H1 (cell line): ENCODE data around the gene PPP3CB. TPM values are rescaled to one million over a fixed set of nuclear protein-coding genes. Genes with fewer than 3 reads are reported as not detected.

Experiments used
- CTCF ChIA-PET: fragments of 300-600 bp; sonication (Branson Sonifier 250); formaldehyde crosslinking; loops from one replicate; lab custom pipeline; 2021; ENCODE audit not compliant: partially characterized antibody; lab: Charles Lee
- POLR2A ChIA-PET: fragments of 300-600 bp; sonication (Branson Sonifier 250); formaldehyde crosslinking; loops from one replicate; lab custom pipeline; 2021; ENCODE audit warnings: inconsistent platforms; ENCODE audit not compliant: partially characterized antibody; lab: Charles Lee
- DNase-seq, 2 experiments: peaks; one replicate each; pipeline versions ENCODE4 v3.0.0 to v3.0.0-alpha.2; 2010 to 2022; ENCODE audit warnings: low spot score in 2 of 2, low read depth in 1 of 2, mixed read lengths in 1 of 2
- FAIRE-seq: peaks from 2 replicates; lab custom pipeline; 2011; peaks lifted over from hg19 to GRCh38; lab: Jason Lieb, UNC
- H2AFZ ChIP-seq: 2 replicates; pipeline ENCODE4 v1.8.1; 2012; ENCODE audit warnings: low read length, inconsistent platforms
- H2AK5ac ChIP-seq: 2 replicates; pipeline ENCODE4 v1.6.1; 2013; ENCODE audit warnings: low read depth, low read length
- H2BK120ac ChIP-seq: replicated peaks from 2 replicates; pipeline ENCODE3; 2013; ENCODE audit warnings: low read depth, low read length, inconsistent platforms
- H2BK12ac ChIP-seq: 2 replicates; pipeline ENCODE4 v1.6.1; 2013; ENCODE audit warnings: low read depth, low read length
- H2BK15ac ChIP-seq: 2 replicates; pipeline ENCODE4 v1.6.1; 2013; ENCODE audit warnings: low read length
- H2BK20ac ChIP-seq: 2 replicates; pipeline ENCODE4 v1.6.1; 2013; ENCODE audit warnings: low read length
- H2BK5ac ChIP-seq: 2 replicates; pipeline ENCODE4 v1.6.1; 2013; ENCODE audit warnings: low read depth, low read length
- H3K14ac ChIP-seq: 2 replicates; pipeline ENCODE4 v1.6.1; 2013; ENCODE audit warnings: inconsistent platforms; ENCODE audit not compliant: insufficient read length
- H3K18ac ChIP-seq: 2 replicates; pipeline ENCODE4 v1.6.1; 2013; ENCODE audit warnings: low read length; ENCODE audit errors: extremely low read depth
- H3K23ac ChIP-seq: 2 replicates; pipeline ENCODE4 v1.6.1; 2013; ENCODE audit warnings: inconsistent platforms; ENCODE audit not compliant: insufficient read length
- H3K23me2 ChIP-seq: 2 replicates; pipeline ENCODE4 v1.6.1; 2013; ENCODE audit warnings: low read depth, low read length
- H3K27ac ChIP-seq: 2 replicates; pipeline ENCODE4 v1.6.1; 2011; ENCODE audit warnings: low read depth, low read length, inconsistent platforms
- H3K27me3 ChIP-seq, 4 experiments: replicated peaks in 1 of 4; 1 replicate in 1 of 4; 2 replicates in 3 of 4; pipeline versions ENCODE4 v1.6.1 to v1.8.1; 2011 to 2013; ENCODE audit warnings: low read length in 3 of 4, mild to moderate bottlenecking in 3 of 4, inconsistent platforms in 2 of 4, mixed read lengths in 2 of 4, moderate library complexity in 1 of 4; ENCODE audit not compliant: control insufficient read depth in 3 of 4, insufficient read depth in 3 of 4; ENCODE audit errors: extremely low read depth in 1 of 4
- H3K36me3 ChIP-seq, 4 experiments: 2 replicates each; pipeline versions ENCODE4 v1.6.1 to v1.8.1; 2011 to 2013; ENCODE audit warnings: mild to moderate bottlenecking in 4 of 4, low read length in 3 of 4, moderate library complexity in 2 of 4, control low read depth in 1 of 4, inconsistent platforms in 1 of 4; ENCODE audit not compliant: insufficient read depth in 4 of 4, control insufficient read depth in 2 of 4
- H3K4ac ChIP-seq: replicated peaks from 2 replicates; pipeline ENCODE3; 2013; ENCODE audit warnings: low read length, low read depth, mixed read lengths, inconsistent platforms; ENCODE audit not compliant: insufficient read length
- H3K4me1 ChIP-seq, 4 experiments: replicated peaks in 1 of 4; 1 replicate in 1 of 4; 2 replicates in 3 of 4; pipeline versions ENCODE4 v1.6.1 to v1.8.1; 2011 to 2013; ENCODE audit warnings: low read length in 3 of 4, inconsistent platforms in 2 of 4, mixed read lengths in 1 of 4; ENCODE audit not compliant: insufficient read depth in 4 of 4, control insufficient read depth in 3 of 4
- H3K4me2 ChIP-seq, 2 experiments: 2 replicates each; pipeline versions ENCODE4 v1.6.1 to v1.8.1; 2011 to 2013; ENCODE audit warnings: low read depth in 2 of 2, low read length in 2 of 2, control low read depth in 1 of 2, inconsistent platforms in 1 of 2, mild to moderate bottlenecking in 1 of 2; ENCODE audit not compliant: insufficient read depth in 1 of 2
- H3K4me3 ChIP-seq, 4 experiments: fragments of 200-600, 300-600 bp in 1 of 4; sonication (generic), shearing (Covaris generic), sonication (Bioruptor Twin) in 1 of 4; 2 replicates each; pipeline versions ENCODE4 v1.5.1 to v1.8.1; 2011 to 2016; ENCODE audit warnings: low read length in 4 of 4, low read depth in 3 of 4, control low read depth in 2 of 4, inconsistent platforms in 2 of 4, mild to moderate bottlenecking in 2 of 4, mixed read lengths in 1 of 4, moderate library complexity in 1 of 4; ENCODE audit not compliant: insufficient read depth in 2 of 4; ENCODE audit errors: extremely low read depth in 1 of 4
- H3K56ac ChIP-seq: replicated peaks from 2 replicates; pipeline ENCODE3; 2013; ENCODE audit warnings: low read depth, mild to moderate bottlenecking, mixed read lengths, low read length, inconsistent platforms; ENCODE audit not compliant: insufficient read length
- H3K79me1 ChIP-seq: 2 replicates; pipeline ENCODE4 v1.6.1; 2013; ENCODE audit warnings: low read depth, low read length, control low read depth
- H3K79me2 ChIP-seq, 2 experiments: 2 replicates each; pipeline versions ENCODE4 v1.6.1 to v1.8.1; 2012 to 2013; ENCODE audit warnings: low read length in 2 of 2, mild to moderate bottlenecking in 2 of 2, inconsistent platforms in 1 of 2; ENCODE audit not compliant: insufficient read depth in 2 of 2, control insufficient read depth in 1 of 2
- H3K9ac ChIP-seq, 4 experiments: replicated peaks in 1 of 4; 1 replicate in 1 of 4; 2 replicates in 3 of 4; pipeline versions ENCODE4 v1.6.1 to v1.8.1; 2011 to 2013; ENCODE audit warnings: low read depth in 3 of 4, low read length in 3 of 4, control low read depth in 2 of 4, mild to moderate bottlenecking in 2 of 4, moderate library complexity in 2 of 4, inconsistent platforms in 1 of 4; ENCODE audit errors: extremely low read depth in 1 of 4
- H3K9me3 ChIP-seq, 2 experiments: 2 replicates each; pipeline versions ENCODE4 v1.6.1 to v1.8.1; 2012 to 2013; ENCODE audit warnings: mild to moderate bottlenecking in 2 of 2, moderate library complexity in 2 of 2, control low read depth in 1 of 2, inconsistent platforms in 1 of 2, low read depth in 1 of 2, low read length in 1 of 2, mixed read lengths in 1 of 2; ENCODE audit not compliant: insufficient read depth in 2 of 2
- H4K20me1 ChIP-seq, 2 experiments: replicated peaks in 1 of 2; 2 replicates each; pipeline versions ENCODE3 to v1.8.1; 2011 to 2013; ENCODE audit warnings: inconsistent platforms in 2 of 2, low read length in 2 of 2, mild to moderate bottlenecking in 1 of 2; ENCODE audit not compliant: insufficient read depth in 2 of 2, control insufficient read depth in 1 of 2
- H4K5ac ChIP-seq: 2 replicates; pipeline ENCODE4 v1.6.1; 2013; ENCODE audit warnings: low read length, low read depth, mixed read lengths, inconsistent platforms; ENCODE audit not compliant: insufficient read length
- H4K8ac ChIP-seq: 2 replicates; pipeline ENCODE4 v1.8.0; 2013; ENCODE audit warnings: mild to moderate bottlenecking, moderate library complexity, low read length, inconsistent platforms; ENCODE audit not compliant: insufficient read depth; ENCODE audit errors: extremely low read depth
- H4K91ac ChIP-seq: replicated peaks from 2 replicates; pipeline ENCODE3; 2013; ENCODE audit warnings: low read length, mixed read lengths, inconsistent platforms; ENCODE audit not compliant: insufficient read length
- CEBPB ChIP-seq: IDR thresholded peaks from 2 replicates; pipeline ENCODE4 v1.6.1; 2012; ENCODE audit warnings: low read depth, low read length
- GTF2F1 ChIP-seq: IDR thresholded peaks from 2 replicates; pipeline ENCODE4 v1.6.1; 2012; ENCODE audit warnings: low read depth, low read length, improper control_type of control experiment, borderline replicate concordance
- KDM5A ChIP-seq: fragments of 200-600 bp; IDR thresholded peaks from 2 replicates; pipeline ENCODE4 v1.7.1; 2012; ENCODE audit warnings: mild to moderate bottlenecking, low read length, inconsistent platforms, mixed read lengths
- PHF8 ChIP-seq: fragments of 200-600 bp; sonication (generic); conservative IDR thresholded peaks from 2 replicates; pipeline ENCODE4 v1.7.1; 2012; ENCODE audit warnings: low read depth, mild to moderate bottlenecking, inconsistent platforms, low read length, moderate library complexity
- POLR2A ChIP-seq, 2 experiments: IDR thresholded peaks; 1 replicate in 1 of 2; 2 replicates in 1 of 2; pipeline ENCODE4 v1.6.1; 2011; ENCODE audit warnings: low read depth in 2 of 2, low read length in 2 of 2, mild to moderate bottlenecking in 2 of 2; ENCODE audit errors: control extremely low read depth in 1 of 2
- POU5F1 ChIP-seq: IDR thresholded peaks from 2 replicates; pipeline ENCODE4 v1.6.1; 2011; ENCODE audit warnings: low read depth, mild to moderate bottlenecking, low read length, moderate library complexity
- RBBP5 ChIP-seq: IDR thresholded peaks from 2 replicates; pipeline ENCODE4 v1.7.1; 2012; ENCODE audit warnings: low read depth, mild to moderate bottlenecking, inconsistent platforms, low read length, moderate library complexity, borderline replicate concordance
- RNF2 ChIP-seq: fragments of 200-900, 300-1000 bp; sonication (generic); IDR thresholded peaks from 2 replicates; pipeline ENCODE4 v1.7.1; 2016; ENCODE audit warnings: borderline replicate concordance, low read depth, mild to moderate bottlenecking, antibody characterized with exemption, low read length; ENCODE audit not compliant: poor library complexity, severe bottlenecking; ENCODE audit errors: missing control alignments
- SAP30 ChIP-seq: fragments of 300-600 bp; sonication (generic); IDR thresholded peaks from 2 replicates; pipeline ENCODE4 v1.7.1; 2012; ENCODE audit warnings: low read length, moderate library complexity, mild to moderate bottlenecking, inconsistent platforms; ENCODE audit not compliant: insufficient read depth, insufficient replicate concordance
- SIX5 ChIP-seq: IDR thresholded peaks from 2 replicates; pipeline ENCODE4 v1.6.1; 2011; ENCODE audit warnings: mild to moderate bottlenecking, low read depth, low read length
- WGBS, 2 experiments: shearing (Covaris generic) in 1 of 2; methylation state at CpG; one replicate each; pipeline versions ENCODE4 v1.1.6 to v1.1.7; 2013 to 2015; ENCODE audit warnings: low lambda C conversion rate in 2 of 2, mixed read lengths in 2 of 2, inconsistent platforms in 1 of 2, low coverage in 1 of 2, missing lambda C conversion rate in 1 of 2; ENCODE audit not compliant: insufficient replicate concordance in 2 of 2, insufficient coverage in 1 of 2, insufficient read length in 1 of 2; ENCODE audit errors: extremely low coverage in 1 of 2, missing lambda C conversion rate in 1 of 2; 5-methylcytosine and 5-hydroxymethylcytosine counted together
- polyA plus RNA-seq, 7 experiments: library from polyadenylated mRNA; depleted of rRNA in 3 of 7; stranded (reverse) in 5 of 7; unstranded in 2 of 7; fragments of >200 nt in 5 of 7; fragments of 200-250 nt in 2 of 7; gene quantifications; 1 replicate in 5 of 7; 2 replicates in 1 of 7; 4 replicates in 1 of 7; pipeline versions ENCODE4 v1.2.1 to v1.2.3, GENCODE V29; 2011 to 2013; ENCODE audit warnings: missing spikeins in 2 of 7, mixed read lengths in 2 of 7
- total RNA-seq: library from RNA; stranded (reverse); fragmentation: NEBNext Ultra II Directional; extraction: Animal tissue kit (Norgen Biotek cat#: 25700); gene quantifications from 2 replicates; pipeline ENCODE4 v1.2.1, GENCODE V29; 2021

Gene PPP3CB
- total and polyA plus RNA-seq, 2 of the 8 experiments (the other 6 are each of a cell fraction or from before 2014, with no cell fraction given): 10.5 to 36.3 TPM

DNA sequence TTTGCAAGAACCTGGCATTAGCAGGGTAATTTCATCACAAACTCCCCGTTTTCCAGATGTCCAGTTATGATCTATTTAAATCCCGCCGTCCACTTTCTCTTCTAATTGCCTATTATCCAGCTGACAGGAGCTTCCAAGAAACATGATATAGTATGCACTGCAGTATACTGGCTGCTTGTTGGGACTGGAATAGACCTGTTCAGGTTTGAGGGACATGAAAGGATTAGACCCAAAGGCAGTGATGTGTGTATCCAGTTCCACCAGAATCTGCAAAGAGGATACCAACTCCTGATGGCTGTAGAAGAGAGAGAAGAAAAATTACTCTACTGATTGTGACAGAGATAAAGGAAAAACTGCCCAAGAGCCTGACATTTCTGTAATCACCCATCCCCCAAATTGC, 71.3 kb downstream of the PPP3CB start:
- CTCF ChIA-PET: no interaction called here
- POLR2A ChIA-PET: interaction anchor here (4.7 kb wide), 1 partner anchor 10 kb away, joined by 17 read pairs; the partner anchor contains the start of gene ANXA7
- no peak overlapping the region for H3K4ac ChIP-seq
- no peaks in the 10 kb centered on the region for H3K23me2 ChIP-seq
- no peaks in the 10 kb centered on the region for H3K79me2 ChIP-seq
- no peak overlapping the region for H3K18ac ChIP-seq
- H2BK120ac ChIP-seq: no peak overlapping the region
- no peak overlapping the region for H3K23ac ChIP-seq
- no peak for FAIRE-seq
- H3K4me3 ChIP-seq: no peak overlapping the region
- H3K4me2 ChIP-seq: no peak overlapping the region
- H2BK12ac ChIP-seq: no peak overlapping the region
- no peak overlapping the region for H2BK15ac ChIP-seq
- H3K14ac ChIP-seq: no peak overlapping the region
- no peak overlapping the region for H4K5ac ChIP-seq
- no peak overlapping the region for H2BK5ac ChIP-seq
- H3K27ac ChIP-seq: no peak overlapping the region
- no peak overlapping the region for H2AK5ac ChIP-seq
- no peak overlapping the region for H3K56ac ChIP-seq
- H4K8ac ChIP-seq: no peak overlapping the region
- H3K4me1 ChIP-seq: no peaks in the 10 kb centered on the region
- H2BK20ac ChIP-seq: no peak overlapping the region
- TF ChIP-seq CEBPB (no peak), POU5F1 (no peak), POLR2A (IDR thresholded peaks at IDR 0.05; ENCODE audit: control extremely low read depth in 1 of 2, low read depth in 2 of 2, low read length in 2 of 2) (no peak), SAP30 (no peak), GTF2F1 (no peak), RNF2 (no peak), RBBP5 (no peak), PHF8 (no peak), SIX5 (no peak), KDM5A (no peak)
- TF ChIP-seq, all 59 proteins: peak for 0
- H3K27me3 ChIP-seq: no peaks in the 10 kb centered on the region
- DNase-seq: no peak
- peaks cover 0 to 18% (median 3%) of the 10 kb centered on the region in 4 experiments; a peak in 4 of 8 replicates for H3K36me3 ChIP-seq
- H3K9me3 ChIP-seq: no peaks in the 10 kb centered on the region
- no peak overlapping the region for H3K9ac ChIP-seq
- H3K79me1 ChIP-seq: no peaks in the 10 kb centered on the region
- no peak overlapping the region for H2AFZ ChIP-seq
- WGBS, 2 experiments: 90% methylated on average over 3 of the region's 3 CpGs; no CpG with 5 or more reads in 1 of the 2 experiments
- H4K20me1 ChIP-seq: no peaks in the 10 kb centered on the region
- no peak overlapping the region for H4K91ac ChIP-seq
